Measurements from ENCODE around the gene ATP8A2. TPM values are rescaled to one million over a fixed set of nuclear protein-coding genes. Genes with fewer than 3 reads are reported as not detected.

Gene ATP8A2
- total and polyA plus RNA-seq, 2 of the 8 experiments (the other 6 are each of a cell fraction or from before 2014, with no cell fraction given) = 2.4 to 8.3 TPM

- DNase-seq (ENCODE audit: low read depth in 1 of 2, low spot score in 2 of 2) = no peak
- H3K79me2 ChIP-seq (ENCODE audit: control insufficient read depth in 1 of 2, insufficient read depth in 2 of 2, low read length in 2 of 2) = no peaks in the 10 kb centered on the region
- no peak overlapping the region for H2BK5ac ChIP-seq (ENCODE audit: low read depth, low read length)
- no peak overlapping the region for H3K4me3 ChIP-seq (ENCODE audit: extremely low read depth in 1 of 4, insufficient read depth in 2 of 4, low read depth in 3 of 4, low read length in 4 of 4)
- H3K27me3 ChIP-seq (replicated peaks in 1 of 4; ENCODE audit: control insufficient read depth in 3 of 4, extremely low read depth in 1 of 4, insufficient read depth in 3 of 4, low read length in 3 of 4) = no peaks in the 10 kb centered on the region
- no peak overlapping the region for H4K91ac ChIP-seq (replicated peaks; ENCODE audit: insufficient read length, low read length)
- no peak overlapping the region for H3K56ac ChIP-seq (replicated peaks; ENCODE audit: insufficient read length, low read depth, low read length)
- no peak overlapping the region for H2BK120ac ChIP-seq (replicated peaks; ENCODE audit: low read depth, low read length)
- ChIA-PET POLR2A (ENCODE audit: partially characterized antibody) (interaction anchor here (0.7 kb wide), 1 partner anchor 398 kb away, joined by 3 read pairs; no protein-coding TSS in a partner anchor), CTCF (ENCODE audit: partially characterized antibody) (interaction anchor here (0.6 to 0.8 kb wide), 2 partner anchors 15 to 18 kb away, joined by 3 read pairs; no protein-coding TSS in a partner anchor)
- no peak overlapping the region for H4K5ac ChIP-seq (ENCODE audit: insufficient read length, low read depth, low read length)
- no peaks in the 10 kb centered on the region for H3K4me1 ChIP-seq (replicated peaks in 1 of 4; ENCODE audit: control insufficient read depth in 3 of 4, insufficient read depth in 4 of 4, low read length in 3 of 4)
- no peak overlapping the region for H3K9ac ChIP-seq (replicated peaks in 1 of 4; ENCODE audit: extremely low read depth in 1 of 4, low read depth in 3 of 4, low read length in 3 of 4)
- H3K9me3 ChIP-seq (ENCODE audit: insufficient read depth in 2 of 2, low read depth in 1 of 2, low read length in 1 of 2) = no peaks in the 10 kb centered on the region
- H3K36me3 ChIP-seq (ENCODE audit: control insufficient read depth in 2 of 4, insufficient read depth in 4 of 4, low read length in 3 of 4) = no peaks in the 10 kb centered on the region
- no peaks in the 10 kb centered on the region for H3K79me1 ChIP-seq (ENCODE audit: low read depth, low read length)
- H2BK15ac ChIP-seq (ENCODE audit: low read length) = no peak overlapping the region
- H4K20me1 ChIP-seq (replicated peaks in 1 of 2; ENCODE audit: control insufficient read depth in 1 of 2, insufficient read depth in 2 of 2, low read length in 2 of 2) = no peaks in the 10 kb centered on the region
- no peak overlapping the region for H2BK12ac ChIP-seq (ENCODE audit: low read depth, low read length)
- H2AK5ac ChIP-seq (ENCODE audit: low read depth, low read length) = no peak overlapping the region
- 84% methylated on average over 4 of the region's 4 CpGs; no CpG with 5 or more reads in 1 of the 2 experiments for WGBS, 2 experiments (ENCODE audit: extremely low coverage in 1 of 2, insufficient coverage in 1 of 2, insufficient read length in 1 of 2, insufficient replicate concordance in 2 of 2, low coverage in 1 of 2, low lambda C conversion rate in 2 of 2, missing lambda C conversion rate in 1 of 2)
- H3K23me2 ChIP-seq (ENCODE audit: low read depth, low read length) = no peaks in the 10 kb centered on the region
- H4K8ac ChIP-seq (ENCODE audit: extremely low read depth, insufficient read depth, low read length) = no peak overlapping the region
- H3K23ac ChIP-seq (ENCODE audit: insufficient read length) = no peak overlapping the region
- no peak for FAIRE-seq
- no peak overlapping the region for H3K14ac ChIP-seq (ENCODE audit: insufficient read length)
- H3K18ac ChIP-seq (ENCODE audit: extremely low read depth, low read length) = no peak overlapping the region
- TF ChIP-seq EGR1 (IDR thresholded peaks at IDR 0.05; ENCODE audit: borderline replicate concordance, low read depth, low read length) (no peak), CHD2 (IDR thresholded peaks at IDR 0.05; ENCODE audit: low read length) (no peak), JUND (IDR thresholded peaks at IDR 0.05; ENCODE audit: low read length) (no peak), ZNF274 (IDR thresholded peaks at IDR 0.05; ENCODE audit: borderline replicate concordance, extremely low read depth, low read length) (no peak), CREB1 (IDR thresholded peaks at IDR 0.05) (no peak), ATF3 (IDR thresholded peaks at IDR 0.05; ENCODE audit: insufficient read depth, low read depth, low read length) (no peak), MAFK (IDR thresholded peaks at IDR 0.05; ENCODE audit: low read depth, low read length) (no peak), SIN3A (conservative IDR thresholded peaks at IDR 0.05 in 1 of 2, IDR thresholded peaks at IDR 0.05 in 1 of 2; ENCODE audit: low read depth in 1 of 2, low read length in 2 of 2) (no peak)
- no peak overlapping the region for H3K27ac ChIP-seq (ENCODE audit: low read depth, low read length)
- H2BK20ac ChIP-seq (ENCODE audit: low read length) = no peak overlapping the region
- H3K4ac ChIP-seq (replicated peaks; ENCODE audit: insufficient read length, low read depth, low read length) = no peak overlapping the region
- H3K4me2 ChIP-seq (ENCODE audit: insufficient read depth in 1 of 2, low read depth in 2 of 2, low read length in 2 of 2) = no peak overlapping the region
- no peak overlapping the region for H2AFZ ChIP-seq (ENCODE audit: low read length)
Measured at GRCh38 chr13:25784119-25784518, 412.3 kb downstream of the ATP8A2 start.

All from H1 (cell line).